Activated T-cell treated with anti-CD3 and anti-CD28 coated beads, Interleukin-2, amount 50 U/mL, for 72 hours (primary cell): ENCODE data around the gene PAK5. TPM values are rescaled to one million over a fixed set of nuclear protein-coding genes. Genes with fewer than 3 reads are reported as not detected.
A peak's percentile ranks its signal among the peaks of the same experiment; 100 is the strongest.

Experiments used
- ATAC-seq, 2 donors: fragments of 150-1000 bp; cut with Tn5 transposase; replicated peaks in 1 of 2; 2 replicates each; pipeline ENCODE4 v1.10.0; 2021; ENCODE audit warnings: moderate library complexity in 2 of 2, mild to moderate bottlenecking in 1 of 2
- DNase-seq, 2 donors: peaks; one replicate each; pipeline ENCODE4 v3.0.0; 2021 to 2022; ENCODE audit warnings: mixed read lengths in 1 of 2
- H3K27ac Mint-ChIP-seq: one replicate; pipeline ENCODE4 v1.8.0; 2022; ENCODE audit warnings: mild to moderate bottlenecking, moderate library complexity, mixed read lengths
- H3K27me3 Mint-ChIP-seq: one replicate; pipeline ENCODE4 v1.8.0; 2022; ENCODE audit warnings: low read depth, mixed read lengths
- H3K36me3 Mint-ChIP-seq, 2 donors: one replicate each; pipeline ENCODE4 v1.8.0; 2022; ENCODE audit warnings: mixed read lengths in 2 of 2, mild to moderate bottlenecking in 1 of 2; ENCODE audit not compliant: insufficient read depth in 2 of 2
- H3K4me1 Mint-ChIP-seq: one replicate; pipeline ENCODE4 v1.8.0; 2022; ENCODE audit warnings: low read depth, mixed read lengths
- H3K4me3 Mint-ChIP-seq, 2 donors: one replicate each; pipeline ENCODE4 v1.8.0; 2022; ENCODE audit warnings: mild to moderate bottlenecking in 2 of 2, mixed read lengths in 2 of 2, moderate library complexity in 2 of 2
- H3K9me3 Mint-ChIP-seq, 2 donors: one replicate each; pipeline ENCODE4 v1.8.0; 2022; ENCODE audit warnings: mixed read lengths in 2 of 2
- total RNA-seq, 2 donors: library from RNA; stranded (reverse); gene quantifications; one replicate each; pipeline ENCODE4 v1.2.3, GENCODE V29; 2022

PAK5 gene
- total RNA-seq, 2 donors from 2014 or later, result not detected

GRCh38 chr20:9574776-9575175 lies 264.1 kb downstream of the PAK5 start:
- H3K27me3 Mint-ChIP-seq, result peaks cover 6% of the 10 kb centered on the region
- no peak overlapping the region for H3K4me3 Mint-ChIP-seq
- H3K4me1 Mint-ChIP-seq, result no peaks in the 10 kb centered on the region

GRCh38 chr20:9574181-9574580 lies 264.7 kb downstream of the PAK5 start:
- ATAC-seq (no peak), DNase-seq (no peak)
- Mint-ChIP-seq H3K4me1 (no peaks in the 10 kb centered on the region), H3K36me3 (no peaks in the 10 kb centered on the region), H3K9me3 (peaks cover 2% of the 10 kb centered on the region in 2 donors), H3K27me3 (peaks cover 6% of the 10 kb centered on the region), H3K4me3 (no peak overlapping the region), H3K27ac (no peak overlapping the region)

More at GRCh38 chr20:9574776-9575175, 264.1 kb downstream of the PAK5 start:
- no peaks in the 10 kb centered on the region for H3K9me3 Mint-ChIP-seq
- DNase-seq (no peak), ATAC-seq (no peak)
- no peak overlapping the region for H3K27ac Mint-ChIP-seq
- no peaks in the 10 kb centered on the region for H3K36me3 Mint-ChIP-seq

- H3K4me3 Mint-ChIP-seq, result no peak overlapping the region
- no peak for DNase-seq
- H3K27me3 Mint-ChIP-seq, result peaks cover 6% of the 10 kb centered on the region
- H3K36me3 Mint-ChIP-seq, result no peaks in the 10 kb centered on the region
- H3K9me3 Mint-ChIP-seq, result peaks cover 2 to 4% of the 10 kb centered on the region in 2 donors
- H3K4me1 Mint-ChIP-seq, result no peaks in the 10 kb centered on the region
- ATAC-seq, result no peak
- no peak overlapping the region for H3K27ac Mint-ChIP-seq
These were observed 265.3 kb downstream of the PAK5 start for GRCh38 chr20:9573335-9574151.

GRCh38 chr20:9572670-9573069 lies 266.2 kb downstream of the PAK5 start:
- DNase-seq (no peak), ATAC-seq (no peak)
- Mint-ChIP-seq H3K27ac (no peak overlapping the region), H3K27me3 (peaks cover 6% of the 10 kb centered on the region), H3K4me3 (no peak overlapping the region), H3K9me3 (peaks cover 2 to 4% of the 10 kb centered on the region in 2 donors), H3K4me1 (no peaks in the 10 kb centered on the region), H3K36me3 (no peaks in the 10 kb centered on the region)

- H3K27me3 Mint-ChIP-seq, result peaks cover 6% of the 10 kb centered on the region
- ATAC-seq (no peak), DNase-seq (no peak)
- peaks cover 2 to 4% of the 10 kb centered on the region in 2 donors for H3K9me3 Mint-ChIP-seq
- H3K4me1 Mint-ChIP-seq, result no peaks in the 10 kb centered on the region
- H3K4me3 Mint-ChIP-seq, result no peak overlapping the region
- no peaks in the 10 kb centered on the region for H3K36me3 Mint-ChIP-seq
- H3K27ac Mint-ChIP-seq, result no peak overlapping the region
These were observed 267.1 kb downstream of the PAK5 start for GRCh38 chr20:9571783-9572182.

GRCh38 chr20:9570612-9571011 lies 268.3 kb downstream of the PAK5 start:
- ATAC-seq, result no peak
- peaks cover 2 to 5% of the 10 kb centered on the region in 2 donors for H3K9me3 Mint-ChIP-seq
- no peak overlapping the region for H3K4me3 Mint-ChIP-seq
- no peak for DNase-seq
- H3K27me3 Mint-ChIP-seq, result peaks cover 6% of the 10 kb centered on the region
- H3K27ac Mint-ChIP-seq, result no peak overlapping the region
- no peaks in the 10 kb centered on the region for H3K36me3 Mint-ChIP-seq
- no peaks in the 10 kb centered on the region for H3K4me1 Mint-ChIP-seq

GRCh38 chr20:9566977-9567376 lies 271.9 kb downstream of the PAK5 start:
- H3K27ac Mint-ChIP-seq, result no peak overlapping the region
- H3K4me1 Mint-ChIP-seq, result no peaks in the 10 kb centered on the region
- H3K36me3 Mint-ChIP-seq, result no peaks in the 10 kb centered on the region
- no peak overlapping the region for H3K4me3 Mint-ChIP-seq
- DNase-seq (no peak), ATAC-seq (no peak)
- H3K27me3 Mint-ChIP-seq, result no peaks in the 10 kb centered on the region
- H3K9me3 Mint-ChIP-seq, result peaks cover 2 to 5% of the 10 kb centered on the region in 2 donors

GRCh38 chr20:9565910-9566550 lies 272.8 kb downstream of the PAK5 start:
- DNase-seq (no peak), ATAC-seq (no peak)
- Mint-ChIP-seq H3K9me3 (peaks cover 2 to 5% of the 10 kb centered on the region in 2 donors), H3K36me3 (no peaks in the 10 kb centered on the region), H3K4me3 (no peak overlapping the region), H3K27ac (no peak overlapping the region), H3K27me3 (no peaks in the 10 kb centered on the region), H3K4me1 (no peaks in the 10 kb centered on the region)

GRCh38 chr20:9557411-9557810 lies 281.5 kb downstream of the PAK5 start:
- no peak overlapping the region for H3K4me3 Mint-ChIP-seq
- ATAC-seq, result no peak
- H3K4me1 Mint-ChIP-seq, result no peaks in the 10 kb centered on the region
- peaks cover 1 to 2% of the 10 kb centered on the region in 2 donors for H3K9me3 Mint-ChIP-seq
- no peak overlapping the region for H3K27ac Mint-ChIP-seq
- no peaks in the 10 kb centered on the region for H3K27me3 Mint-ChIP-seq
- DNase-seq, result no peak
- H3K36me3 Mint-ChIP-seq, result no peaks in the 10 kb centered on the region

GRCh38 chr20:9555781-9556180 lies 283.1 kb downstream of the PAK5 start:
- peaks cover 1 to 2% of the 10 kb centered on the region in 2 donors for H3K9me3 Mint-ChIP-seq
- no peak overlapping the region for H3K4me3 Mint-ChIP-seq
- ATAC-seq, result peak in 1 of 2 donors; percentile 52
- no peaks in the 10 kb centered on the region for H3K36me3 Mint-ChIP-seq
- H3K27ac Mint-ChIP-seq, result no peak overlapping the region
- no peaks in the 10 kb centered on the region for H3K4me1 Mint-ChIP-seq
- no peak for DNase-seq
- H3K27me3 Mint-ChIP-seq, result no peaks in the 10 kb centered on the region

- Mint-ChIP-seq H3K27ac (no peak overlapping the region), H3K9me3 (peaks cover 0 to 2% of the 10 kb centered on the region in 2 donors), H3K4me3 (no peak overlapping the region), H3K4me1 (no peaks in the 10 kb centered on the region), H3K36me3 (no peaks in the 10 kb centered on the region), H3K27me3 (no peaks in the 10 kb centered on the region)
- DNase-seq (no peak), ATAC-seq (no peak)
These were observed 286.9 kb downstream of the PAK5 start for GRCh38 chr20:9551808-9552550.

GRCh38 chr20:9550871-9551270 lies 288.0 kb downstream of the PAK5 start:
- Mint-ChIP-seq H3K9me3 (peaks cover 2 to 3% of the 10 kb centered on the region in 2 donors), H3K27me3 (no peaks in the 10 kb centered on the region), H3K4me3 (no peak overlapping the region), H3K36me3 (no peaks in the 10 kb centered on the region), H3K4me1 (no peaks in the 10 kb centered on the region), H3K27ac (no peak overlapping the region)
- ATAC-seq, result no peak
- DNase-seq, result no peak

GRCh38 chr20:9550283-9550682 lies 288.6 kb downstream of the PAK5 start:
- H3K4me1 Mint-ChIP-seq, result no peaks in the 10 kb centered on the region
- peaks cover 5% of the 10 kb centered on the region for H3K27me3 Mint-ChIP-seq
- ATAC-seq, result no peak
- no peaks in the 10 kb centered on the region for H3K36me3 Mint-ChIP-seq
- H3K27ac Mint-ChIP-seq, result no peak overlapping the region
- peaks cover 2 to 3% of the 10 kb centered on the region in 2 donors for H3K9me3 Mint-ChIP-seq
- DNase-seq, result no peak
- no peak overlapping the region for H3K4me3 Mint-ChIP-seq
